Measurements from ENCODE around the gene PERM1. TPM values are rescaled to one million over a fixed set of nuclear protein-coding genes. Genes with fewer than 3 reads are reported as not detected.
"Not testable (repeated sequence)": the region's sequence is repeated elsewhere in the genome, so short reads cannot be mapped to it uniquely, and the experiment has no call there.

Gene PERM1
- total RNA-seq, 4 donors from 2014 or later = 0.39 to 1.9 (median 1.4) TPM; not detected in 1

DNA sequence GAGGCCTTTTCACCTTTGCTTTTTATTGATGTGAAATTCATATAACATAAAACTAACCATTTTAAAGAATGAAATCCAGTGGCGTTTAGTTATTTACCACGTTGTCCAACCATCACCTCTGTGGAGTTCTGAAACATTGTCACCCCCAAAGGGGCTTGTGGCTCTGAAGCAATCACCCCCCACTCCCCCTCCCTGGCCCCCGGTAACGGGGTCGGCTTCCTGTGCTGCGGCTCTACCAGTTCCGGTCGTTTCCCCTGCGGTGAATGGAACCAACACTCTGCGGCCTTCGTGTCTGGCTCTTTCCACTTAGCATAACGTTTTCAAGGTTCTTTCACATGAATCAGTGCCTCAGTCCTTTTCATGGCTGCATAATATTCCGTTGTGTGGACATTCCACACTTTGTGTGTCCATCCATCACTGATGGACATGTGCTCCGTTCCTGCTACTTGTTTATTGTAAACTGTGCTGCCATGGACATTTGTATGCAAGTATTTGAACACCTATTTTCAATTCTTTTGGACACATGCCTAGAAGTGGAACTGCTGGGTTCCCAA is 29.6 kb upstream of the PERM1 start:
- no peak for ATAC-seq
- no peaks in the 10 kb centered on the region for H3K36me3 ChIP-seq
- WGBS, 2 donors (ENCODE audit: low coverage in 1 of 2) = 73 to 92% methylated on average over 12 to 14 of the region's 14 CpGs
- H3K4me3 ChIP-seq = no peak overlapping the region
- no peak overlapping the region for H3K27ac ChIP-seq
- TF ChIP-seq, protein P1, sequence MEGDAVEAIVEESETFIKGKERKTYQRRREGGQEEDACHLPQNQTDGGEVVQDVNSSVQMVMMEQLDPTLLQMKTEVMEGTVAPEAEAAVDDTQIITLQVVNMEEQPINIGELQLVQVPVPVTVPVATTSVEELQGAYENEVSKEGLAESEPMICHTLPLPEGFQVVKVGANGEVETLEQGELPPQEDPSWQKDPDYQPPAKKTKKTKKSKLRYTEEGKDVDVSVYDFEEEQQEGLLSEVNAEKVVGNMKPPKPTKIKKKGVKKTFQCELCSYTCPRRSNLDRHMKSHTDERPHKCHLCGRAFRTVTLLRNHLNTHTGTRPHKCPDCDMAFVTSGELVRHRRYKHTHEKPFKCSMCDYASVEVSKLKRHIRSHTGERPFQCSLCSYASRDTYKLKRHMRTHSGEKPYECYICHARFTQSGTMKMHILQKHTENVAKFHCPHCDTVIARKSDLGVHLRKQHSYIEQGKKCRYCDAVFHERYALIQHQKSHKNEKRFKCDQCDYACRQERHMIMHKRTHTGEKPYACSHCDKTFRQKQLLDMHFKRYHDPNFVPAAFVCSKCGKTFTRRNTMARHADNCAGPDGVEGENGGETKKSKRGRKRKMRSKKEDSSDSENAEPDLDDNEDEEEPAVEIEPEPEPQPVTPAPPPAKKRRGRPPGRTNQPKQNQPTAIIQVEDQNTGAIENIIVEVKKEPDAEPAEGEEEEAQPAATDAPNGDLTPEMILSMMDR (IDR thresholded peaks at IDR 0.05) = no peak
- TF ChIP-seq POLR2AphosphoS5 (IDR thresholded peaks at IDR 0.05) (no peak), POLR2A (IDR thresholded peaks at IDR 0.05) (no peak), EP300 (IDR thresholded peaks at IDR 0.05) (no peak)
- H3K27me3 ChIP-seq = peaks cover under 1% of the 10 kb centered on the region
- H3K9me3 ChIP-seq = no peaks in the 10 kb centered on the region
- peaks cover 0 to 28% (median 8%) of the 10 kb centered on the region in 3 donors for H3K4me1 ChIP-seq

DNA sequence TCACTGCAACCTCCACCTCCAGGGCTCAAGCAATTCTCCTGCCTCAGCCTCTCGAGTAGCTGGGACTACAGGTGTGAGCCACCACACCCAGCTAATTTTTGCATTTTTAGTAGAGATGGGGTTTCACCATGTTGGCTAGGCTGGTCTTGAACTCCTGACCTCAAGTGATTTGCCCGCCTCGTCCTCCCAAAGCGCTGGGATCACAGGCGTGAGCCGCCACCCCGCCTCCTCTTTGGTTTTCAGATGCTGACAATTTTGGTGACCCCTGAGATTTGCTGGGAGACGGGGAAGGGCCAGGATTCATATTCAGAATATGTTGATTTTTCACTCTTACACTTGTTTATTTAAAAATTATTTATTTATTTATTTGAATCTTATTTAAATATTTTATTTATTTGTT is 28.2 kb upstream of the PERM1 start:
- not testable (repeated sequence) for ATAC-seq, H3K27ac ChIP-seq, H3K27me3 ChIP-seq, H3K9me3 ChIP-seq, H3K4me3 ChIP-seq, H3K36me3 ChIP-seq
- 95% methylated on average over 4 of the region's 8 CpGs; no CpG with 5 or more reads in 1 of the 2 donors for WGBS, 2 donors (ENCODE audit: low coverage in 1 of 2)
- H3K4me1 ChIP-seq = peaks cover 0 to 35% (median 14%) of the 10 kb centered on the region in 3 donors

DNA sequence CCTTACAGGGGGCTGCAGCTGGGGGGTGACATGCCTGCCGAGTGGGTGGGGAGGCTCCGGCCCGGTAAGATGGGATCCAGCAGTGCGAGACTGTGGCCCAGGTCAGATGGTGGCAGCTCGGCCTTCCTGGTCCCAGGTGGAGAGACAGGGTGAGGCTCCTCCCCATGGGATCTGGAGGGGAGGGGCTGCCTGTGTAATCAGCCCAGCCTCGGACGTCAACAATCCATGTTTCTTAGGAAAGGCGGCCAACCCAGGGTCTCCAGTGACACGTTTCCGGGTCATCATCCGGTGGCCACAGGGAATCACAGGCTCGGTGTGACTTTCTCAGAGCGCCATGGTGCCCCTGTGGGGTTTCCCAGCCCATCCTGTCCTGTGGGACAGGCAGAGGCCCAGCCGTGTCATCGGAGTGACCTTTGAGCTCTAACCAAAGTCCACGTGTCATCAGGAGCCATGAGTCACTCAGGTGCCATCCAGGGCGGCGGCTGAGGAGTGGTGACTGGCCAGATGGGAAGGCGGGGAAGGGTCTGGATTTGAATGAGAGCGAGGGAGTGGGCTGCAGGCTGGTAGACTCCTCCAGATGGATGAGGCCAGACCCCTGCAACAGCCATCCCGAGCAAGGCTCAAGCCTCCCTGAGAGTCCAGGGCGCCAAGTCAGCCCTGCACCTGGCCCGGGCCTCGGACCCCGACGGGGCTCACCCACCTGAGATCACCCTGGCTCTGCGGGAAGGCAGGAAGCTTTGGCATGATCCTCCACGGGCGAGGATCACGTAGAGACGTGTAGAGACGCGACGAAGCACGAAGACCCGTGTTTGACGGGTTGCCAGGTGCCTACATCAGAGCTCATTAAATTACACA is 24.6 kb upstream of the PERM1 start:
- Histone ChIP-seq H3K9me3 (no peaks in the 10 kb centered on the region), H3K27ac (no peak overlapping the region), H3K36me3 (peaks cover 0 to 3% of the 10 kb centered on the region in 2 donors), H3K4me1 (peaks cover 0 to 27% (median 10%) of the 10 kb centered on the region in 3 donors), H3K27me3 (peaks cover 10% of the 10 kb centered on the region), H3K4me3 (no peak overlapping the region)
- ATAC-seq = no peak
- TF ChIP-seq EP300 (IDR thresholded peaks at IDR 0.05) = no peak
- no peak for TF ChIP-seq POLR2AphosphoS5 (IDR thresholded peaks at IDR 0.05)
- TF ChIP-seq, protein P1 (IDR thresholded peaks at IDR 0.05) = no peak
- TF ChIP-seq POLR2A (IDR thresholded peaks at IDR 0.05) = no peak
- WGBS, 2 donors (ENCODE audit: low coverage in 1 of 2) = 85 to 86% methylated on average over 5 to 13 of the region's 37 CpGs

DNA sequence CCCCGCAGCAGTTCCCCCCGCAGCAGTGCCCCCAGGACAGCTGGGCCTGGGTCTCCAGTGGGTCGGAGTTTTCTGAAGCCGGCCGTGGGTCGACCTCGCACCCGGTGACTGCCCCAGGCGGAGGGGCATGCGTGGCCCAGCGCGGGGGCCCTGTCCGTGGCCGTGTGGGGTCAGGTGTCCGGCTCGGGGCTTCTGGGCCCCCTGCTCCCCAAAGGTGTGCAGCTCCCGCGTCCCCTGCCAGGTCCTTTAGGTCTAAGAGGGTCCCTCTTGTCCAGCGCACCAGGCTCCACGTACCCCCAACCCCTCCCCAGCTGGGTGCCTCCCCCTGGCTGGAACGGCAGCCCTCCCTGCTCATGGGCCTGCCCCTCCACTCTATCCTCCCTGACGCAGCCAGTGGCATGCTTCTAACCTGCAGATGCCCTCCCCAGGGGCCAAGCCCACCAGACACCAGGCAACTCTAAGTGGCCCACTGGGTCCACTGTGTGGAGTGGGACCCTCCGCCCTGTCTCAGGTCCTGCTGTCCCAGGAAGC is 23.9 kb upstream of the PERM1 start:
- Histone ChIP-seq H3K4me1 (peaks cover 0 to 34% (median 13%) of the 10 kb centered on the region in 3 donors), H3K36me3 (peaks cover 0 to 3% of the 10 kb centered on the region in 2 donors), H3K27me3 (peaks cover 15% of the 10 kb centered on the region), H3K27ac (no peak overlapping the region), H3K9me3 (no peaks in the 10 kb centered on the region), H3K4me3 (no peak overlapping the region)
- no peak for ATAC-seq
- TF ChIP-seq, protein P1 (IDR thresholded peaks at IDR 0.05) = no peak
- TF ChIP-seq POLR2AphosphoS5 (IDR thresholded peaks at IDR 0.05) = no peak
- WGBS, 2 donors (ENCODE audit: low coverage in 1 of 2) = no CpG with 5 or more reads among the region's 23 CpGs

DNA sequence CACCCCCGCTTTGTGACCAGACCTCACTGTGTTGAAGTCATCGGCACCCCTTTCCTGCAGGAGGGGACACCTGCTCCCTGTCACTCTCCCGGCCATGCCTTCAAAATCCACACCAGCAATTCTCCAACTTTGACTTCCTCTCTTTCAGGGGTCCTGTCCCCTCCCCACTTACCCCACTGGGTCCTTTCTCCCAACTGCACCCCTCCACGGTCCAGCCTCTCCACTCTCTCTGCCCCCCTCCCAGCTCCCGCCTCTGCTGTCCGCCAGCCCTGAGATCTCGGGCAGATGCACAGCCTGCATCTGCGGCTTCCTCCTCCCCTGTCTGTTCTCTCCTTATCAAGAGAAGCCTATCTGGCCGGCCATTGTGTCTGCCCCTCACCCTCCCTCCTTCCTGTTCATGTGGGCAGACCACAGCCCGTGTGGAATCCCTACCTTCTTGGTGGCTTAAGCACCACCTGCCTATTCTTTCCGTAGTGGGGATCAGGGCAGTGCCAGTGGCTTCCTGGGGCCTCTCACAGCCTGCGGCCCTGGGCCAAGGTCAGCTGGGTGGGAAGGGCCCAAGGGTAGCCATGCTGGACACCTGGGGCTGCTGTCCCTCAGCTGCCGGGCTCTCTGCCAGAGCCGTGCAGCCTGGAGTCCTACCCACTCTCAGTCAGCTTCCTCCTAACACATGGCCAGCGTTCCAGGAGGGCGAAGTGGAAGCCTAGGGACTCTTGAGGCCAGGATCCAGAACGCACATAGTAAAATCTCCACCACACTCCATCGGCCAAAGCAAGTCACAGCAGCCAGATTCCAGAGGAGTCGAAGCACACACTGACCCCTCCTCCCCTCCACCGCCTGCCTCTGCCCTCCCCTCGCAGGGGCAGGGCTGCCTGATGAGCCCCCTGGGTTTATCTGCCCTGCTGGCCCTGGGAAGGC is 23.1 kb upstream of the PERM1 start:
- TF ChIP-seq POLR2A (IDR thresholded peaks at IDR 0.05) (no peak), EP300 (IDR thresholded peaks at IDR 0.05) (no peak), POLR2AphosphoS5 (IDR thresholded peaks at IDR 0.05) (no peak)
- TF ChIP-seq, protein P1 (IDR thresholded peaks at IDR 0.05) = no peak
- no peak overlapping the region for H3K4me3 ChIP-seq
- peaks cover 0 to 3% of the 10 kb centered on the region in 2 donors for H3K36me3 ChIP-seq
- no peaks in the 10 kb centered on the region for H3K9me3 ChIP-seq
- WGBS, 2 donors (ENCODE audit: low coverage in 1 of 2) = 25 to 68% methylated on average over 4 to 15 of the region's 21 CpGs
- no peak overlapping the region for H3K27ac ChIP-seq
- ATAC-seq = no peak
- peaks cover 19% of the 10 kb centered on the region for H3K27me3 ChIP-seq
- peaks cover 0 to 42% (median 13%) of the 10 kb centered on the region in 3 donors for H3K4me1 ChIP-seq

All from gastroesophageal sphincter (tissue), 4 donors.